Ishikawa (cell line): ENCODE data around the gene CPN2.

Source experiments
- CEBPB ChIP-seq: IDR thresholded peaks from 2 replicates; pipeline ENCODE4 v1.6.1; 2012
- CREB1 ChIP-seq: IDR thresholded peaks from 2 replicates; pipeline ENCODE4 v1.6.1; 2012; ENCODE audit warnings: low read depth
- TAF1 ChIP-seq: IDR thresholded peaks from 2 replicates; pipeline ENCODE4 v1.6.1; 2012; ENCODE audit warnings: low read depth, mild to moderate bottlenecking

DNA sequence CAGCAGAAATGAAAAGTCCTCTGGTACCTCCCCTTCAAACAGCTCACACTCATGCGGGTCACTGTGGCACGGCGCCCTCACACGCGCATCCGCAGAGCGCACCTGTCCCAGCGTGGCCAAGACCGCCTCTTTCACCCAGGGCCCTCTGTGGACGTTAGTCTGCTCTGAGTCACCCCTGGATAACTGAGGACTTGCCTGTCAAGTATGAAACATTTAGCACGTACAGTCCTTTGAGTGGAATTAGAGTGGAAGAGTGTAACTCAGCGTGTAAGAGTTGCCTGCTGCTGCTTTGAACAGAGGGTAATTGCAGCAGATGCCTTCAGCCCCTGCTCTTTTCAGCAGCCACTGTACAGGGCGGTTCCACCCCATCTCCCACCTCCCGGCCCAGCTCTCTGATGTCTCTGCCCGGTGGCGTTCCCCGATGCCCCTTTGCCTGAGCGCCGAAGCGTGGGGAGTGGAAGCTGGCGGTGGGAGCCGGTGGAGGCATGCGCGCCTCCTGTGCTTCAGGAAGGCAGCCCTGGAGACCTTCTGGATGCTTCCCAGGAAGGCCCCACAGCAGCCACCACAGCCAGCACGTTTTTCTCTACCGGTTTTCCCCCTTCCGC, 23.0 kb downstream of the CPN2 start:
- TF ChIP-seq CEBPB (no peak), TAF1 (no peak), CREB1 (no peak)
